Endothelial cell of umbilical vein (primary cell): ENCODE data around the gene MAPK8IP3.

ENCODE experiments used
- CTCF ChIP-seq, 2 donors: IDR thresholded peaks; 1 replicate in 1 of 2; 2 replicates in 1 of 2; pipeline ENCODE4 v1.5.1; 2011; ENCODE audit warnings: low read length in 2 of 2, mild to moderate bottlenecking in 2 of 2, moderate library complexity in 2 of 2, control low read depth in 1 of 2, inconsistent platforms in 1 of 2, low read depth in 1 of 2; ENCODE audit not compliant: insufficient read depth in 1 of 2; ENCODE audit errors: extremely low read depth in 1 of 2
- EZH2 ChIP-seq: IDR thresholded peaks from 2 replicates; pipeline ENCODE4 v1.6.1; 2012; ENCODE audit warnings: borderline replicate concordance, low read depth, mild to moderate bottlenecking, moderate library complexity, low read length, inconsistent platforms; ENCODE audit not compliant: severe bottlenecking
- FOS ChIP-seq: IDR thresholded peaks from 2 replicates; pipeline ENCODE4 v1.6.1; 2011; ENCODE audit warnings: mild to moderate bottlenecking, low read length, moderate library complexity, borderline replicate concordance; ENCODE audit not compliant: insufficient read depth
- GATA2 ChIP-seq: IDR thresholded peaks from 2 replicates; pipeline ENCODE4 v1.7.0; 2011; ENCODE audit warnings: low read depth, mild to moderate bottlenecking, moderate library complexity, mixed read lengths, low read length; ENCODE audit not compliant: insufficient read length, insufficient read depth
- JUN ChIP-seq: IDR thresholded peaks from 2 replicates; pipeline ENCODE4 v1.6.1; 2011; ENCODE audit warnings: borderline replicate concordance, low read depth; ENCODE audit not compliant: insufficient read length, insufficient read depth
- MAX ChIP-seq: IDR thresholded peaks from 2 replicates; pipeline ENCODE4 v1.6.1; 2011; ENCODE audit not compliant: insufficient read depth, insufficient read length
- MYC ChIP-seq: IDR thresholded peaks from one replicate; pipeline ENCODE4 v1.6.1; 2011; ENCODE audit warnings: mild to moderate bottlenecking, low read depth, low read length
- POLR2A ChIP-seq: IDR thresholded peaks from 2 replicates; pipeline ENCODE4 v1.6.1; 2012; ENCODE audit warnings: low read depth, mild to moderate bottlenecking, control low read depth, low read length
- POLR2AphosphoS5 ChIP-seq: IDR thresholded peaks from 2 replicates; pipeline ENCODE4 v1.6.1; 2012; ENCODE audit warnings: low read depth, mild to moderate bottlenecking, control low read depth, low read length, moderate library complexity; ENCODE audit not compliant: insufficient read depth

GRCh38 chr16:1667271-1667670, 38.7 kb upstream of the MAPK8IP3 start:
- no peak for TF ChIP-seq EZH2
- no peak for TF ChIP-seq POLR2A
- no peak for TF ChIP-seq CTCF (IDR thresholded peaks at IDR 0.05; ENCODE audit: extremely low read depth in 1 of 2, insufficient read depth in 1 of 2, low read depth in 1 of 2, low read length in 2 of 2)
- no peak for TF ChIP-seq MAX
- TF ChIP-seq POLR2AphosphoS5, result no peak
- no peak for TF ChIP-seq MYC
- TF ChIP-seq GATA2, result no peak
- TF ChIP-seq JUN, result no peak
- no peak for TF ChIP-seq FOS
